GM21526 (cell line): ENCODE measurements around the gene TACSTD2.
"Not testable (repeated sequence)": the region's sequence is repeated elsewhere in the genome, so short reads cannot be mapped to it uniquely, and the experiment has no call there.

Source experiments
- ATAC-seq: cut with Tn5 transposase; IDR thresholded peaks from one replicate; pipeline ENCODE4 v1.9.1; 2021; ENCODE audit warnings: moderate library complexity; ENCODE audit not compliant: unreplicated experiment, low FRiP score

The TACSTD2 gene

DNA sequence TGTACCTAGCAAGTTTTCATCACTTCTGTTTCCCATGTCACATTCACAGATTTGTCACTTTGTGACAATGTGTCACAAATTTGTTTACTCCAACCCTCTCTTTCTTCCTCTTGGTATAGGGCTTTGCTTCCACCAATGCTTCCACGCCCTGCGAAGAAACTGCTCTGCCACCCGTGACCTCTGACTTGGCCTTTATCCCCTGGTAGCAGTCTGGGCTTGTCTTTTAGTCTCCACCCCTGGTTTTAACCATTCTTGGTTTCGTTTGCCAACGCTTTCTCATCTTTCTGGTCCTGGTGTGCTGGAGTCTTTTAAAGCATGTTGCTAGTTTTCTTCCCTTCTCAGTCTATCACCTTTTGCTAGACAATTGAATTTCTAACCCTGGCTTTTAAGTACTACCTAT, 8.1 kb downstream of the TACSTD2 start:
- no peak for ATAC-seq

DNA sequence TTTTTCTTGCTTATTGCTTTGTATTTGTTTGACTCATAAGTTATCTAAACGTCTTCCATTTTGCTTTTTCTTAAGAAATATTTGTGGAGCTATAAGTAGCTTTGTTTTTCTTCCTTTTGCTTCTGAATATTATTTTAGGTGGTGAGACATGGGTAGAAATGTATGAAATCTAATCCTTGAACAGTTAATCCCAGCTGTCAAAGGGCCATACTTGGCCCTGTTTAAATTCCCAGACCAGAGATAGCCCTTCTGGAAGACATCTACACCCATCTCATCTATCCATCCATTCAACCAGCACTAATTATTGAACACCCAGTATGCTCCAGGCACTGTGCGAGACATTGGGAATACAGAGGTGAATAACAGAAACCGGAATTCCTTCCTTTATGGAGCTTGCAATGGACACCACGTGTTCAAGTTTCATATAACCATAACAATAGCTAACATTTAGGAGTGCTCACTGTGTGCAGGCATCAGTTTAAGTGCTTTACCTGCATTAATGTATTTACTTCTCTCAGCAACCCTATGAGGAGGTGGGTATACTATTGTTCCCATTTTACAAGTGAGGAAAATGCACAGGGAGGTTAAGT, 8.7 kb downstream of the TACSTD2 start:
- ATAC-seq, result no peak

DNA sequence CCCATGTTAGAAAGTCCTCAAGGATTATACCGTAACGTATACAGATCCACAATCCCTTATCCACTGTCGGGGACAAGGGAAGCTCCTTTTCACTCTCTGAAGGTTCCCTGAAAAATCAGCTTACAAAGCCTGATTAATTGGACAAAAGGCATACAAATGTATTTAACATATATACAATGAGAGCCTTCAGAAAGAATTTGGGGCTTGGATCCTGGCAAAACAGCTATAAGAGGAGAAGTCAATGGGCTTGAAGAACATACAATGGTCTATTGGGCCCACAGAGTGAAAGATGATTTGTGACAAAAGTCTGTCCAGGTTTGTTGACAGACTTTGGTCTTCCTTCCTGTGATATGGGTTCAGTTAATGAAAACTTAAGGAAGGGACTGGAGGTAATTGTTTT, 10.7 kb downstream of the TACSTD2 start:
- no peak for ATAC-seq

DNA sequence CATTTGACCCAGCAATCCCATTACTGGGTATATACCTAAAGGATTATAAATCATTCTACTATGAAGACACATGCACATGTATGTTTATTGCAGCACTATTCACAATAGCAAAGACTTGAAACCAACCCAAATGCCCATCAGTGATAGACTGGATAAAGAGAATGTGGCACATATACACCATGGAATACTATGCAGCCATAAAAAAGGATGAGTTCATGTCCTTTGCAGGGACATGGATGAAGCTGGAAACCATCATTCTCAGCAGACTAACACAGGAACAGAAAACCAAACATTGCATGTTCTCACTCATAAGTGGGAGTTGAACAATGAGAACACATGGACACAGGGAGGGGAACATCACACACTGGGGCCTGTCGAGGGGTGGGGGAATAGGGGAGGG, 13.3 kb downstream of the TACSTD2 start:
- not testable (repeated sequence) for ATAC-seq

DNA sequence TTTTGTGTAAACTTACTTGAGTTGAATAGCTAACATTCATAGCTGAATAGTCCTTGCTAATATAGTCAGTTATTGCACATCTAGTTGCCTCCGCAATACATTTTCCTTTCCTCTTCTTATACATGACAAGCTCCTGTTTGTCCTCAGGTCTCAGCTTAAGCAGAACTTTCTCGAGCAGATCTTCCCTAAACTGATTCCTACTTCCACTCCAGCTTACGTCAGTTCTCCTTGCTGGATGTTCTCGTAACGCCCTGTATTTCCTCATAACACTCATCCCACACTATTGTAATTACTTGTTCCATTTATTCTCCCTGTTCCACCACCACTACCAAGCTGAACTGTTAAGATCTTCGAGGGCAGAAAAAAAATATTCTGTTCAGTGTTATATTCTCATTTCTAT, 15.4 kb downstream of the TACSTD2 start:
- no peak for ATAC-seq

DNA sequence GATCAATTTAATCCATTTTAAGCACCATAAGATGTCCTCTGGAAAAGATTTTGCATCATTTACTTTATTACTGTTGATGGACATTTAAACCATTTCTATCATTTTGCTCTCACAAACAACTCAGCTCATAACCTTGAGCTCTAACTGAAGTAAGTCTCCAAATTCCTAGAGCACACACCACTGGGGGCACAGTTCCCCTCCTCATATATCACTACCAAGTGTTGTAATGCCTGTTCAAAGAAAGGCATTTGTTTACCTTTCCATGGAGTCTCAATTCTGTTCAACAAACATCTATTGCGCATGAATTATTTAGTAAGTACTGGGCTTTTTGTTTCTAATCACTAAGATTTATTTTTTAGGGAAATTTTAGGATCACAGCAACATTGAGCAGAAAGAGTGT, 21.7 kb downstream of the TACSTD2 start:
- no peak for ATAC-seq

DNA sequence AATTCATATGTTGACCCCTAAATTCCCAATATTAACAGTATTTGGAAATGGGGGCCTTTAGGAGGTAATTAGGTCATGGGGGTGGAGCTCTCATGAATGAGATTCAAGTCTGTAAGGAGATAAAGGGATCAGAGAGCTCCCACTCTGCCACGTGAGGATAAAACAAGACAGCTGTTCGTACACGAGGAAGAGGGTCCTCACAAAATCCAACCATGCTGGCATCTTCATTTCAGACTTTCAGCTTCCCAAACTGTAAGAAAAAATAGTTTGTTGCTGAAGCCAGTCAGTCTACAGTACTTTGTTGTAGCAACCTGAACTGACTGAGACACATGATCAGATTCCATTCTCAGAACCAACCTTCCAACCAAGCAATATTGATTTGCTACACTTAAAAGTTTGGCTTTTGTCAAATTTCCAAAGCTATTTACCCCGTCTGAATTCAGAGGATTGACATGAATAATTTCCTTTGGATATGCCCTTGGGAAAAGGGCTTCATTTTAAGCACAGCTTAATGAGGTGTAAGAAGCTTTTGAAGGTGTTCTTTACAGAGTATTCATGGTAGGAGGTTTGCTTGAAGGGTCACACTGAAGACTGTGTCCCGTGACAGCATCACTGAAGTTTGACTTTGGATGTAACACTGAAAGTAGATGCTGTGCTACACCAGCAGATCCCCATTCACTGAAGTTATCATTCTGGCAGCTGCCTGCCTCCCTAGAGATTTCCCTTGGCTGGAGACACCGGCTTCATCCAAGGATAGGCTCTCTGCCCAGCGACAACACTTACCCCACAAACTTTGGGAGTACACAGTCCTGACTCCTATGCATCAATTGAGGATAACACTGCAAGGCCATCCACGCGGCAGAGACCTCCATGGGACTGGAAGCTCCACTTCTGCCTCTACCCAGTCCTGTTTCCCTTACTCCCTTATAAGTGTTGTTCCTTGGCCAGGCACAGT, 25.6 kb downstream of the TACSTD2 start:
- ATAC-seq, result no peak

DNA sequence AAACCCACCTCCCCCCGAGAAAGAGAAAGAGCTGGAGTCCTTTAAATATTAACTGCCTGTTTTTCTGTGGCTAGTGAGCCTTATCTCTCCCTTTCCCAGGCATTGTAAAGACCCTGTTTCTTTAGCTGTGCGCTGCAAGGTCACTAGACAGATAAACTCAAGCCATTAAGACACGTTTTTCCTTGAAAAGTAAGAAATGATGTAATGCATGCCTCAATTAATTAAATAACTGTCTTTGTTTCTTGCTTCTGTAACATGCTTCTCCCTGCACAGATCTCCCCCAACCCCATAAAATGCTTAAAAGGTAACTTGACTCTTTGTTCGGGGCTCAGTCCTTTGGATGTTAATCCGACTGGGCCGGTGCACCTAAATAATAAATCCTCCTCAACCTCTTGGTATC, 27.8 kb downstream of the TACSTD2 start:
- ATAC-seq, result not testable (repeated sequence)

DNA sequence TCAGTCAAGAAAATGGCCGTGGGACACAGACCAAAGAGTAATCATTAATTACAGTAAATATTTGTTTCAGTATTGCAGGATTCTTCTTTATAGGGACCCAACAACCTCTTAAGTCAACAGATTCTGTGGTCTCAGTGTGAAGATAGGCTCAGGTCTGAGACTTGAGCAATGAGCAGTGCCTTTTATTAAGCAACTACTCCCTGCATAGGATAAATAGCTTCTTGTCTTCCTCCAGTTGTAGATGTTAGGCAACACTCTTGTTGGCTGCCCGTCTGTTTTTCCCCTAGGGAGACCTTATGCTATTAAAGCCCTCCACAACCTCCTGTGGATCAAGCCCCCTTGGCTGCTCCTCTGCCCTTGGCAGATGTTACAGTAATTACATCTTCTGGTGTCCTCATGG, 28.7 kb downstream of the TACSTD2 start:
- ATAC-seq, result no peak

DNA sequence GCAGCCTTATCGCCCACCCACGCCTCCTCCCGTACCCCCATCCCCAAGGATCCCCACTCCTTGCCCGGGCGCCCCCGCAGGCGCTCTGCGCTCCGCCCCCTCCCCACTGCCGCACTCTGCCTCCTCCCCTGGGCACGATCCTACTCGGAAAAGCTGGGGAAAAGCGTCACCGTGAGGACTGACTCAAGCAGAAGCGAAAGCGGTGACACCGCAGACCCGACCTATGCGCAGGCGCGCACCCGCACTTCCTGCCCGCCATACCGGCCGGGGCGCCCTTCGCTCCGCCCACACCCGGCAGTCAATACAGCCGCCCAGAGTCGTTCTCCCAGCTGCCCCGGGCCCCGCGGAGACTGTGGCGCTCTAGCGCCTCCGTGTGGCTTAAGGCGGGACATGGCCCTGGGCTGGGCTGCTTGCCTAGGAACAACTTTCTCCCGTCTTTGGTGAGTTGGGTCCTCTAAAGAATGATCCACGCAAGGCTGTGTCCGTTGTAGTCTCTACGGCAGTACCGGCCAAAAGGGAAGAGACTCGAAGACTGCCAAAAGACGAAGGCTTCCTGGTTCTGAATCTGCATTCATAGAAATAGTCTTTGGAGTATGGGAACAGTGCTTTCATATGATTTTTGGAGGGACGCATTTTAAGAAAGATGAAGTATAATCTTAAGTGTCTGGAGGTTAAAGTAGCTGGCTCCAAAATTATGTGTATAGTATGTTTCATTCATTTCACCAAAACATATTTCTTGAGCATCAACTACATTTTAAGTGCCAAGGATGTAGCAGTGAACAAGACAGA, 30.3 kb downstream of the TACSTD2 start, which contains the start of gene OMA1:
Gene OMA1, minus strand, starts transcription at position 207 of the 789 bp plus-strand sequence. CDS start 7,432 bp downstream, outside the sequence.
- ATAC-seq, result peak; percentile 96

DNA sequence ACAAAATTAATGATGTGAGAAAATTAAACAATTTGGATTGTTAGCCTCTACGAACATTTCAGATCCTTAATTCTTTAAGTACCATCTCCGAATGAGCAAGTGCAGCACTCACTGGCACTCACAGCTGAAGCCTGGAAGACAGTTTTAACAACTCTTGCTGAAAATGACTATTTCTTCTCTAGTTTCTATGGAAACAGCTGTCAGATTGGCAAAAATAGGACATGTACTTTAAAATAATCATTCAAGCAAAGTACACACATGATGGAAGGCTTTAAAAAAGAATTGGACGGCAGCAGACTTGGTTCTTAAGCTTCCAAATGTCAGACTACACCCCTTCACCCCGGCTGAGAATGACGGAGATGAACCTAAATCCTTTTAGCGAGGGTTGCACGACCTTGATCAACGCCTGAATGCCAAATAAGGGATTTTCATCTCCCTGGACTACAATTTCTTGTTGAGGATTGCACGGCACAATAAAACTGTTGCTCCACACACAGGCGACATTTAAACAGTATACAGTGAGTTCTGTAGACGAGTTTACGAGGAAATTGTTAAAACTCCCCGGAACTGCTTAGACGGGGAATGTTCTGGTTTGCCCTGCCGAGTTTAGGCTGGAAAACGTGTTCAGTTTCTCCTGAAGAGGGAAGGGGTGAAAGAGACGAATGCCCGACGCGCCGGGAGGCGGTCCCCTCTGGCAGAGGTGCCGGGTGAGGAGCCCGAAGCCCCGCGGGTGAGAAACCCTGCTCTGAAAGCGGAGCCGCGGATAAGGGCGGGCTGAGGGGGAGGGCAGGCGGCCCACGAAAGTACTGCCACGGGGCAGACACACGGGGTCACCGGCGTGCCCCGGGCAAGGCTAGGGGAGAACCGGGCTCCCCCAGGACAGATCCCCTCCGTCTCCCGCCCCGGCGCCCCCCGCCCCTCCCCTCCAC, 31.2 kb downstream of the TACSTD2 start:
- peak; percentile 57 for ATAC-seq

DNA sequence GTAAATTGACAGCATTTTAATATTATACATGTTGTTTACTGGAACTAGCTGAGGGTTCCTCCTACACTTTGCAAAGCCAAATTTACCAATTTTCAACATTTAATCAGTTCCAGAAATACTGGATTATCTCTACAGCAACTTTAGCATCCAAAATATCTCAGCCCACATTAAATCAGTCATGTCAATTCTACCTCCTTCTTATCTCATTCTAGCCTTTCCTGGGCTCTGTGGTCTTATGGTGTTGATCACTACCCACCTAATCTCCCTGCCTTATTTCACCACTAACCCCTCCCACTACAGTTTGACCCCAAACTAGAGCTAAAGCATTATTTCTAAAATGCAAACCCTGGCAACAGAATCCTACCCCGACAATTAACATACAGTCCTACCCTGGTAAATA, 33.8 kb downstream of the TACSTD2 start:
- ATAC-seq, result no peak

DNA sequence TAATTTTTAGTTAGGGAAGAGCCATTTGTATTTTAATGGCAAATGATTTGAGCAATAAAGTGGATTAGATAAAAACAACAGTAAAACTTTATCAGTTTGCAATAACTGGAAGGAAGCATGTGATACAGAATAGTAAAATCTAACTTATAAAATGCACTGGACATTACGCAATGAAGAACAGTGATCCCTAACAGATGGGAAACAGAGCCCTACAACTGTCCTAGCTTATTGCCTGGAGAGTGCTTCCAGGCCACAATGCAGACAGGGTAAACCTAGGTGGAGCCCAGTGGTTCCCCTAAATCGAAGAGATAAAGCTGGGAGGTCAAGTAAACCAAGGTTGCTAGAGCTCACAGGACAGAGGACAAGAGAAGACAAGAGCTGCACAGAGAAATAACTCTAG, 37.5 kb downstream of the TACSTD2 start:
- ATAC-seq, result no peak

DNA sequence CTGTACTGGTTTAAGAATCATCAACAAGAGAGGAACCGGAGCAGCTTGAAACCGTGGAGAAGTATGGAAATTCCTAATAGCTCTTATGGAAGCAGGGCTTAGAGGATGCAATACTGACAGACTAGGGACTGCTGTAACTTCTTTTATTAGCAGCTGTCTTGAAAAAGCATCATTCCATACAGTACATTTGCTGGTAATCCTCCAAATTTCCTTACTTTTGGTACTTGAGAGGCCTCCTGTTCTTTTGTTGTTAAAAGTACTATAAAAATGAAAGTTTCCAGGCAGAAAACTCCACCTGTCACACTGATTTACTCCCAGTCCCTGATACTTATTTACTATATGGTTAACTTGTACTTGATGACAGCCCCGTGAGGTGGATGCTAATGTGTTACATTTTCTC, 38.2 kb downstream of the TACSTD2 start:
- no peak for ATAC-seq

DNA sequence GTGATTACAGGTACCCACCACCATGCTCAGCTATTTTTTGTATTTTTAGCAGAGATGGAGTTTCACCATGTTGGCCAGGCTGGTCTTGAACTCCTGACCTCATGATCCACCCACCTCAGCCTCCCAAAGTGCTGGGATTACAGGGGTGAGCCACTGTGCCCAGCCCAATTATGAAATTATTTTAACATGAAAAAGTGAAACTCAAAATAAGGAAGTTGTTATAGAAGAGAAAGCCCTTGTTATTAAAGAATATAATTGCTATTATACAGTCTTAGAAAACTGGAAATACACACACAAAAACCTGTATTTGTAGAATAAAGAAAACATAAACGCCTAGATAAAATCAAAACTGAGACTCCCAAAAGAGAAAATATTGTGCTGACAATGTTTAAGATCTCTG, 45.2 kb downstream of the TACSTD2 start:
- not testable (repeated sequence) for ATAC-seq

DNA sequence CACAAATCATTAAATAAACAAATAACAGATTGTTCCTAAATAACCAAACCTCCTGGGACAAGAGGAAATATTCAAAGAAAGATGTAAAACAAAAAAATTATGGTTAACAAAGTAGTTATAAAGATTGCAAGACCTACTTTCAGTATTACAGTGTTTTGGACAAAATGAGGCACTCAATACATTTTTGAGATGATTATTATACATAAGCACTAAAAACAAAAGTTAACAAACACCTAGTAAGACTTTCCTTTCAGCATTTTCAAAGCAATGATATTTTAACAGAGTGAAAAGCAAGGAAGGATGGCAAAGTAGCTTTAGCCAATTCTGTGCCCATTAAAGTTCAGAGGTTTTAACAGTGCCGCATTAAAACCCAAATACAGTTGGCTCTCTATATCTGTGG, 47.8 kb downstream of the TACSTD2 start:
- no peak for ATAC-seq

DNA sequence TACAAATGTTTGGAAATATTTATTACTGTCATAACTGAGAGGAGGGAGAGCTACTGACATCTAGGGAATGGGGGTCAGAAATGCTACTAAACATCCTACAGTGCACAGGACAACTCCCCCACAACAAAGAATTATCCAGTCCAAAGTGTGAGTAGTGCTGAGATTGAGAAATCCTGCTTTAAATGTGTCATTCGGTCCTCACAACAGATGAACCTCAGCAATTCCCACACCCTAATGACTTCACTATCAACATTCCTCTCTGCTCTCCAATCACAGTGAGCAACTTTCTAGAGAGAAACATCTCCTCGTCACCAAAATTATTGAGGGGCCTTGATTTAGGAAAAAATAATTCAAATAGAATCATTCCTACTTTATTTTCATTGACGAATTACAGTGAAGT, 48.5 kb downstream of the TACSTD2 start:
- ATAC-seq, result no peak
